ENCODE measurements around the gene NBPF3.

DNA sequence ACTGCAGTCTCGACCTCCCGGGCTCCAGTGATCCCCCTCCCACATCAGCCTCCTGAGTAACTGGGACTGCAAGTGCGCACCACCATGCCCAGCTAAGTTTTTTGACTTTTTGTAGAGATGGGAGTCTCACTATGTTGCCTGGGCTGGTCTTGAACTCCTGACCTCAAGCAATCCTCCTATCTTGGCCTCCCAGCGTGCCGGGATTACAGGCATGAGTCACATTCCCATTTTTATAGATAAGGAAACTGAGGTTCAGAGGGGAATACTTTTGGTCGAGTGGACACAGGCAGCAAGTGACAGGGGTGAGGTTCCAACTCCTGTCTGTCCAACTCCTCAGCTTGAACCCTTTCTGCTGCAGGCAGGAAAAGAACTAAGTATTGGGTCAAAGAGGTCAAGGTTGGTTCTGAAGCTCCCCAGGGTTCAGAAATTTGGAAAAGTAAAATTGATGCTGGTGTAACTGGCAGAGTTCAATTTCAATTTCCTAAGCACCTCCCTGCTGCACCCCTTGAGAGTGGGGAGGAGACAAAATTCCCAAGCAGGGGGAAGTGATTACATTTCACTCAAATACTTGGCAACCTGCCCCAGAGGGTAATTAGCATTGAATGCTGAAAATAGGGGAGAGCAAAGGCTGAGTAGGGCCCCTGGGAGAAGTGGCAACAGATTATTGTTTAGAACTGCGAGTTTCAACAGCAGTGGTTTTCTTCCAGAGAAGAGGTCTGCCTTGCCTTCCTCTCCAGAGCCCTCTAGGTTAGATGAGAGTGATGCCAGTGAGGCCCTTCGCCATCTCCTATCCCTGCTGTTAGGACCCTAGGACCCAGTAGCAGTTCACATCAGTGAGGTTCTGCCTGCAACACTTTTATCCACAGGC lies 51.8 kb downstream of the NBPF3 start:
- TF ChIP-seq, protein P1, sequence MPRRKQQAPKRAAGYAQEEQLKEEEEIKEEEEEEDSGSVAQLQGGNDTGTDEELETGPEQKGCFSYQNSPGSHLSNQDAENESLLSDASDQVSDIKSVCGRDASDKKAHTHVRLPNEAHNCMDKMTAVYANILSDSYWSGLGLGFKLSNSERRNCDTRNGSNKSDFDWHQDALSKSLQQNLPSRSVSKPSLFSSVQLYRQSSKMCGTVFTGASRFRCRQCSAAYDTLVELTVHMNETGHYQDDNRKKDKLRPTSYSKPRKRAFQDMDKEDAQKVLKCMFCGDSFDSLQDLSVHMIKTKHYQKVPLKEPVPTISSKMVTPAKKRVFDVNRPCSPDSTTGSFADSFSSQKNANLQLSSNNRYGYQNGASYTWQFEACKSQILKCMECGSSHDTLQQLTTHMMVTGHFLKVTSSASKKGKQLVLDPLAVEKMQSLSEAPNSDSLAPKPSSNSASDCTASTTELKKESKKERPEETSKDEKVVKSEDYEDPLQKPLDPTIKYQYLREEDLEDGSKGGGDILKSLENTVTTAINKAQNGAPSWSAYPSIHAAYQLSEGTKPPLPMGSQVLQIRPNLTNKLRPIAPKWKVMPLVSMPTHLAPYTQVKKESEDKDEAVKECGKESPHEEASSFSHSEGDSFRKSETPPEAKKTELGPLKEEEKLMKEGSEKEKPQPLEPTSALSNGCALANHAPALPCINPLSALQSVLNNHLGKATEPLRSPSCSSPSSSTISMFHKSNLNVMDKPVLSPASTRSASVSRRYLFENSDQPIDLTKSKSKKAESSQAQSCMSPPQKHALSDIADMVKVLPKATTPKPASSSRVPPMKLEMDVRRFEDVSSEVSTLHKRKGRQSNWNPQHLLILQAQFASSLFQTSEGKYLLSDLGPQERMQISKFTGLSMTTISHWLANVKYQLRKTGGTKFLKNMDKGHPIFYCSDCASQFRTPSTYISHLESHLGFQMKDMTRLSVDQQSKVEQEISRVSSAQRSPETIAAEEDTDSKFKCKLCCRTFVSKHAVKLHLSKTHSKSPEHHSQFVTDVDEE (CRISPR knock-in tag; IDR thresholded peaks at IDR 0.05) = no peak
- no peak for TF ChIP-seq ZFP3 (CRISPR knock-in tag; IDR thresholded peaks at IDR 0.05)
- TF ChIP-seq, protein P2, sequence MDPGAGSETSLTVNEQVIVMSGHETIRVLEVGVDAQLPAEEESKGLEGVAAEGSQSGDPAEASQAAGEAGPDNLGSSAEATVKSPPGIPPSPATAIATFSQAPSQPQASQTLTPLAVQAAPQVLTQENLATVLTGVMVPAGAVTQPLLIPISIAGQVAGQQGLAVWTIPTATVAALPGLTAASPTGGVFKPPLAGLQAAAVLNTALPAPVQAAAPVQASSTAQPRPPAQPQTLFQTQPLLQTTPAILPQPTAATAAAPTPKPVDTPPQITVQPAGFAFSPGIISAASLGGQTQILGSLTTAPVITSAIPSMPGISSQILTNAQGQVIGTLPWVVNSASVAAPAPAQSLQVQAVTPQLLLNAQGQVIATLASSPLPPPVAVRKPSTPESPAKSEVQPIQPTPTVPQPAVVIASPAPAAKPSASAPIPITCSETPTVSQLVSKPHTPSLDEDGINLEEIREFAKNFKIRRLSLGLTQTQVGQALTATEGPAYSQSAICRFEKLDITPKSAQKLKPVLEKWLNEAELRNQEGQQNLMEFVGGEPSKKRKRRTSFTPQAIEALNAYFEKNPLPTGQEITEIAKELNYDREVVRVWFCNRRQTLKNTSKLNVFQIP (CRISPR knock-in tag; IDR thresholded peaks at IDR 0.05; ENCODE audit: borderline replicate concordance, low read depth) = no peak
